Endothelial cell of umbilical vein (primary cell): ENCODE results near the gene FABP7. TPM values are rescaled to one million over a fixed set of nuclear protein-coding genes. Genes with fewer than 3 reads are reported as not detected.

Source experiments
- BruUV-seq: library from RNA; stranded (reverse); fragments of 400-500 nt; replicated peaks from 2 replicates; lab custom pipeline; 2021; lab: Mats Ljungman, UMichigan
- CTCF ChIA-PET: fragments of 300-600, 350-600 bp; sonication (Branson Sonifier 250); formaldehyde crosslinking; loops from one replicate; lab custom pipeline; 2021; ENCODE audit warnings: antibody characterized with exemption, inconsistent platforms; lab: Charles Lee
- POLR2A ChIA-PET: fragments of 300-600, 350-600 bp; sonication (Branson Sonifier 250); formaldehyde crosslinking; loops from one replicate; lab custom pipeline; 2021; ENCODE audit warnings: antibody characterized with exemption, inconsistent platforms; lab: Charles Lee
- DNase-seq: peaks from one replicate; pipeline ENCODE4 v3.0.0-alpha.2; 2011; ENCODE audit warnings: low read depth, low spot score
- FAIRE-seq: peaks from 2 replicates; lab custom pipeline; 2011; peaks lifted over from hg19 to GRCh38; lab: Jason Lieb, UNC
- H2AFZ ChIP-seq: 2 replicates; pipeline ENCODE4 v1.6.0; 2012; ENCODE audit warnings: low read depth, low read length, control low read depth, inconsistent platforms
- H3K27ac ChIP-seq: 2 replicates; pipeline ENCODE4 v1.5.1; 2011; ENCODE audit warnings: low read depth, mild to moderate bottlenecking, control low read depth, low read length, moderate library complexity; ENCODE audit not compliant: insufficient read depth
- H3K27me3 ChIP-seq, 2 experiments: 2 replicates each; pipeline versions ENCODE4 v1.6.0 to v1.6.1; 2011; ENCODE audit warnings: low read length in 2 of 2, mixed read lengths in 1 of 2; ENCODE audit not compliant: control insufficient read depth in 2 of 2, insufficient read depth in 2 of 2
- H3K36me3 ChIP-seq, 2 experiments: 2 replicates in 1 of 2; 3 replicates in 1 of 2; pipeline ENCODE4 v1.5.1; 2011; ENCODE audit warnings: low read length in 2 of 2, mild to moderate bottlenecking in 1 of 2, moderate library complexity in 1 of 2; ENCODE audit not compliant: control insufficient read depth in 2 of 2, insufficient read depth in 2 of 2; ENCODE audit errors: extremely low read depth in 1 of 2
- H3K4me1 ChIP-seq: 3 replicates; pipeline ENCODE4 v1.5.1; 2011; ENCODE audit warnings: mild to moderate bottlenecking, low read length; ENCODE audit not compliant: control insufficient read depth, insufficient read depth; ENCODE audit errors: extremely low read depth
- H3K4me2 ChIP-seq: 2 replicates; pipeline ENCODE4 v1.6.1; 2011; ENCODE audit warnings: low read length, control low read depth, mixed read lengths; ENCODE audit not compliant: insufficient read depth
- H3K4me3 ChIP-seq, 3 experiments: fragments of 200-600 bp in 1 of 3; sonication (generic), shearing (Covaris generic) in 1 of 3; replicated peaks in 1 of 3; 2 replicates each; pipeline ENCODE4 v1.5.1; 2011 to 2016; ENCODE audit warnings: control low read depth in 3 of 3, low read length in 3 of 3, mild to moderate bottlenecking in 2 of 3, inconsistent platforms in 1 of 3, low read depth in 1 of 3, moderate library complexity in 1 of 3; ENCODE audit not compliant: insufficient read depth in 1 of 3
- H3K79me2 ChIP-seq: 2 replicates; pipeline ENCODE4 v1.6.0; 2012; ENCODE audit warnings: low read length, inconsistent platforms; ENCODE audit not compliant: control insufficient read depth, insufficient read depth
- H3K9ac ChIP-seq: replicated peaks from 2 replicates; pipeline ENCODE3; 2011; ENCODE audit warnings: low read length, control low read depth; ENCODE audit not compliant: insufficient read depth; ENCODE audit errors: extremely low read depth
- H3K9me1 ChIP-seq: replicated peaks from 3 replicates; pipeline ENCODE4 v1.6.0; 2011; ENCODE audit warnings: mild to moderate bottlenecking, low read length; ENCODE audit not compliant: control insufficient read depth, insufficient read depth; ENCODE audit errors: extremely low read depth
- H3K9me3 ChIP-seq: replicated peaks from 2 replicates; pipeline ENCODE4 v1.5.1; 2012; ENCODE audit warnings: low read length, inconsistent platforms; ENCODE audit not compliant: control insufficient read depth, insufficient read depth
- H4K20me1 ChIP-seq: replicated peaks from 2 replicates; pipeline ENCODE3; 2011; ENCODE audit warnings: mild to moderate bottlenecking, low read length; ENCODE audit not compliant: control insufficient read depth, insufficient read depth; ENCODE audit errors: extremely low read depth
- FOS ChIP-seq: IDR thresholded peaks from 2 replicates; pipeline ENCODE4 v1.6.1; 2011; ENCODE audit warnings: mild to moderate bottlenecking, low read length, moderate library complexity, borderline replicate concordance; ENCODE audit not compliant: insufficient read depth
- GATA2 ChIP-seq: IDR thresholded peaks from 2 replicates; pipeline ENCODE4 v1.7.0; 2011; ENCODE audit warnings: low read depth, mild to moderate bottlenecking, moderate library complexity, mixed read lengths, low read length; ENCODE audit not compliant: insufficient read length, insufficient read depth
- JUN ChIP-seq: IDR thresholded peaks from 2 replicates; pipeline ENCODE4 v1.6.1; 2011; ENCODE audit warnings: borderline replicate concordance, low read depth; ENCODE audit not compliant: insufficient read length, insufficient read depth
- MYC ChIP-seq: IDR thresholded peaks from one replicate; pipeline ENCODE4 v1.6.1; 2011; ENCODE audit warnings: mild to moderate bottlenecking, low read depth, low read length
- dilution Hi-C: fragments of 300-500 bp; cut with MboI; formaldehyde crosslinking; loops from one replicate; pipeline ENCODE4 v1.15.0; 2019; ENCODE audit warnings: low sequenced_read_pairs; ENCODE audit not compliant: extremely low pct_ligation_motif_present
- intact Hi-C: fragments of 100-400 bp; cut with micrococcal nuclease; formaldehyde crosslinking; loops from one replicate; pipeline ENCODE4 v1.10.0; 2022
- polyA plus RNA-seq, 4 experiments: library from polyadenylated mRNA; depleted of rRNA in 3 of 4; stranded (reverse) in 3 of 4; unstranded in 1 of 4; fragments of >200 nt; gene quantifications; 2 replicates each; pipeline versions ENCODE4 v1.2.1 to v1.2.3, GENCODE V29; 2011 to 2012; ENCODE audit warnings: missing spikeins in 1 of 4
- total RNA-seq: library from RNA; stranded (reverse); gene quantifications from 2 replicates; pipeline ENCODE4 v1.2.3, GENCODE V29; 2021
- TF ChIP-seq, protein P1 (sequence below), 2 donors: IDR thresholded peaks; 1 replicate in 1 of 2; 2 replicates in 1 of 2; pipeline ENCODE4 v1.5.1; 2011; ENCODE audit warnings: low read length in 2 of 2, mild to moderate bottlenecking in 2 of 2, moderate library complexity in 2 of 2, control low read depth in 1 of 2, inconsistent platforms in 1 of 2, low read depth in 1 of 2; ENCODE audit not compliant: insufficient read depth in 1 of 2; ENCODE audit errors: extremely low read depth in 1 of 2

The FABP7 gene
- total and polyA plus RNA-seq, 2 donors (not counting 3 experiments of a cell fraction or from before 2014, with no cell fraction given), result not detected

DNA sequence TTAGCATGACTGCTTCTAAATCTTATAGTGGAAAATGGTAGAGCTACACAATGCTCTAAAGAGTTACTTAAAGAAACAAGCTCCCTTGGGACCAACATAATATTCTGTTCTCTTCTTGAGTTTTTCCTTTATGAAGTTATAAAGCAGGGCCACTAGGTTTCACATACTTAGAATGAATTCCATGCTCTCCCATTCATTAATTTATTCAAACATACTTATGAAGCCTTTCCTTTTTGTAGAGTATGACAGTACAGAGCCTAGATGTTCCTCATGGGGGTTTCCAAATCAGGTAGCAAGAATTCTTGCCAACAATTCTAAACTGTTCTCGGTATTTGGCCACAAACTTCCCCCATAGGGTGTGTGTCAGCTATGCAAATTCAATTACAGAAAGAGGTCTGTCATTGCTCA lies 20.6 kb upstream of the FABP7 start:
- Histone ChIP-seq H3K27me3 (no peaks in the 10 kb centered on the region), H3K27ac (no peak overlapping the region), H3K9me1 (no peaks in the 10 kb centered on the region), H3K4me2 (no peak overlapping the region), H3K9ac (no peak overlapping the region), H4K20me1 (no peaks in the 10 kb centered on the region), H2AFZ (no peak overlapping the region), H3K79me2 (no peaks in the 10 kb centered on the region), H3K4me3 (no peak overlapping the region), H3K36me3 (no peaks in the 10 kb centered on the region), H3K4me1 (no peaks in the 10 kb centered on the region), H3K9me3 (no peaks in the 10 kb centered on the region)
- FAIRE-seq, result no peak
- BruUV-seq, result no TSS peak
- intact Hi-C loops, result no loop called here
- ChIA-PET CTCF (no interaction called here), POLR2A (no interaction called here)
- TF ChIP-seq JUN (no peak), MYC (no peak), GATA2 (no peak)
- DNase-seq, result no peak
- dilution Hi-C loops, result no loop called here

- H3K27ac ChIP-seq, result no peak overlapping the region
- intact Hi-C loops (no loop called here), dilution Hi-C loops (no loop called here)
- no peaks in the 10 kb centered on the region for H3K9me1 ChIP-seq
- no peak overlapping the region for H3K9ac ChIP-seq
- ChIA-PET POLR2A (no interaction called here), CTCF (no interaction called here)
- no peaks in the 10 kb centered on the region for H3K79me2 ChIP-seq
- no peaks in the 10 kb centered on the region for H4K20me1 ChIP-seq
- no peak for TF ChIP-seq JUN
- TF ChIP-seq FOS, result no peak
- TF ChIP-seq, protein P1, sequence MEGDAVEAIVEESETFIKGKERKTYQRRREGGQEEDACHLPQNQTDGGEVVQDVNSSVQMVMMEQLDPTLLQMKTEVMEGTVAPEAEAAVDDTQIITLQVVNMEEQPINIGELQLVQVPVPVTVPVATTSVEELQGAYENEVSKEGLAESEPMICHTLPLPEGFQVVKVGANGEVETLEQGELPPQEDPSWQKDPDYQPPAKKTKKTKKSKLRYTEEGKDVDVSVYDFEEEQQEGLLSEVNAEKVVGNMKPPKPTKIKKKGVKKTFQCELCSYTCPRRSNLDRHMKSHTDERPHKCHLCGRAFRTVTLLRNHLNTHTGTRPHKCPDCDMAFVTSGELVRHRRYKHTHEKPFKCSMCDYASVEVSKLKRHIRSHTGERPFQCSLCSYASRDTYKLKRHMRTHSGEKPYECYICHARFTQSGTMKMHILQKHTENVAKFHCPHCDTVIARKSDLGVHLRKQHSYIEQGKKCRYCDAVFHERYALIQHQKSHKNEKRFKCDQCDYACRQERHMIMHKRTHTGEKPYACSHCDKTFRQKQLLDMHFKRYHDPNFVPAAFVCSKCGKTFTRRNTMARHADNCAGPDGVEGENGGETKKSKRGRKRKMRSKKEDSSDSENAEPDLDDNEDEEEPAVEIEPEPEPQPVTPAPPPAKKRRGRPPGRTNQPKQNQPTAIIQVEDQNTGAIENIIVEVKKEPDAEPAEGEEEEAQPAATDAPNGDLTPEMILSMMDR (IDR thresholded peaks at IDR 0.05; ENCODE audit: extremely low read depth in 1 of 2, insufficient read depth in 1 of 2, low read depth in 1 of 2, low read length in 2 of 2), result no peak
- TF ChIP-seq MYC, result no peak
- no peak overlapping the region for H3K4me2 ChIP-seq
- BruUV-seq, result no TSS peak
- no peaks in the 10 kb centered on the region for H3K9me3 ChIP-seq
- FAIRE-seq (no peak), DNase-seq (no peak)
- H3K4me1 ChIP-seq, result no peaks in the 10 kb centered on the region
- no peaks in the 10 kb centered on the region for H3K27me3 ChIP-seq
- H3K4me3 ChIP-seq, result no peak overlapping the region
- H2AFZ ChIP-seq, result no peak overlapping the region
- H3K36me3 ChIP-seq, result no peaks in the 10 kb centered on the region
Observed at GRCh38 chr6:122760330-122760729, 19.2 kb upstream of the FABP7 start.
